ENCODE data around the gene UBL4B.

- no peak for TF ChIP-seq EZH2phosphoT487 (IDR thresholded peaks at IDR 0.05; ENCODE audit: insufficient read depth, low read depth)
- TF ChIP-seq EZH2 (IDR thresholded peaks at IDR 0.05; ENCODE audit: insufficient read depth, poor library complexity, severe bottlenecking): no peak
Observed at GRCh38 chr1:110120960-110121561, 8.8 kb downstream of the UBL4B start.
